ENCODE measurements around the gene ZNRF2.
"Not testable (repeated sequence)": the region's sequence is repeated elsewhere in the genome, so short reads cannot be mapped to it uniquely, and the experiment has no call there.

The ZNRF2 gene

GRCh38 chr7:30263090-30263710, 21.2 kb upstream of the ZNRF2 start:
- DNase-seq (ENCODE audit: low read depth): no peak

GRCh38 chr7:30264052-30264451, 20.3 kb upstream of the ZNRF2 start:
- no peak for DNase-seq (ENCODE audit: low read depth)

GRCh38 chr7:30265189-30265588, 19.2 kb upstream of the ZNRF2 start:
- not testable (repeated sequence) for DNase-seq (ENCODE audit: low read depth)

- DNase-seq (ENCODE audit: low read depth): no peak
Measured at GRCh38 chr7:30266686-30267085, 17.7 kb upstream of the ZNRF2 start.

- DNase-seq (ENCODE audit: low read depth): no peak
Measured at GRCh38 chr7:30268586-30268985, 15.8 kb upstream of the ZNRF2 start.

GRCh38 chr7:30269490-30269889, 14.9 kb upstream of the ZNRF2 start:
- DNase-seq (ENCODE audit: low read depth): no peak

- DNase-seq (ENCODE audit: low read depth): no peak
Measured at GRCh38 chr7:30270921-30271320, 13.5 kb upstream of the ZNRF2 start.

- no peak for DNase-seq (ENCODE audit: low read depth)
Measured at GRCh38 chr7:30272126-30272525, 12.3 kb upstream of the ZNRF2 start.

GRCh38 chr7:30273552-30273951, 10.8 kb upstream of the ZNRF2 start:
- DNase-seq (ENCODE audit: low read depth): no peak

- no peak for DNase-seq (ENCODE audit: low read depth)
Measured at GRCh38 chr7:30274641-30275040, 9.8 kb upstream of the ZNRF2 start.

GRCh38 chr7:30276203-30276900, 8.0 kb upstream of the ZNRF2 start:
- DNase-seq (ENCODE audit: low read depth): no peak

- no peak for DNase-seq (ENCODE audit: low read depth)
Measured at GRCh38 chr7:30278376-30278775, 6.0 kb upstream of the ZNRF2 start.

GRCh38 chr7:30278849-30279652, 5.3 kb upstream of the ZNRF2 start:
- DNase-seq (ENCODE audit: low read depth): no peak

- DNase-seq (ENCODE audit: low read depth): no peak
Measured at GRCh38 chr7:30279653-30279904, 4.8 kb upstream of the ZNRF2 start.

- DNase-seq (ENCODE audit: low read depth): no peak
Measured at GRCh38 chr7:30280631-30281030, 3.8 kb upstream of the ZNRF2 start.

- no peak for DNase-seq (ENCODE audit: low read depth)
Measured at GRCh38 chr7:30281263-30281662, 3.1 kb upstream of the ZNRF2 start.

GRCh38 chr7:30281791-30282190, 2.6 kb upstream of the ZNRF2 start:
- DNase-seq (ENCODE audit: low read depth): no peak

GRCh38 chr7:30282735-30283134, 1.7 kb upstream of the ZNRF2 start:
- no peak for DNase-seq (ENCODE audit: low read depth)

GRCh38 chr7:30285067-30285535, 704 bp downstream of the ZNRF2 start:
- DNase-seq (ENCODE audit: low read depth): no peak

GRCh38 chr7:30285536-30286284, 1.3 kb downstream of the ZNRF2 start:
- peak; percentile 28 for DNase-seq (ENCODE audit: low read depth)

- DNase-seq (ENCODE audit: low read depth): no peak
Measured at GRCh38 chr7:30286749-30287148, 2.4 kb downstream of the ZNRF2 start.

- DNase-seq (ENCODE audit: low read depth): not testable (repeated sequence)
Measured at GRCh38 chr7:30287625-30288024, 3.2 kb downstream of the ZNRF2 start.

- not testable (repeated sequence) for DNase-seq (ENCODE audit: low read depth)
Measured at GRCh38 chr7:30289634-30290033, 5.2 kb downstream of the ZNRF2 start.

Data from stimulated activated CD8-positive, alpha-beta memory T cell treated with anti-CD3 and anti-CD28 coated beads, Interleukin-15, amount 100 ng/mL, for 24 hours (primary cell).